Activated CD4-positive, alpha-beta memory T cell treated with anti-CD3 and anti-CD28 coated beads for 36 hours (primary cell): Measurements from ENCODE around the gene WHRN. TPM values are rescaled to one million over a fixed set of nuclear protein-coding genes. Genes with fewer than 3 reads are reported as not detected.

Experiments
- CTCF ChIA-PET: fragments of 350-600 bp; sonication (Branson Sonifier 250); formaldehyde crosslinking; loops from one replicate; lab custom pipeline; 2021; ENCODE audit warnings: antibody characterized with exemption, inconsistent platforms; lab: Charles Lee
- POLR2A ChIA-PET: fragments of 350-600 bp; sonication (Branson Sonifier 250); formaldehyde crosslinking; loops from one replicate; lab custom pipeline; 2021; ENCODE audit warnings: antibody characterized with exemption; lab: Charles Lee
- DNase-seq: peaks from one replicate; pipeline ENCODE4 v3.0.0-alpha.2; 2020
- H3K27ac Mint-ChIP-seq: one replicate; pipeline ENCODE4 v1.8.0; 2021; ENCODE audit warnings: mixed read lengths
- H3K27me3 Mint-ChIP-seq: one replicate; pipeline ENCODE4 v1.8.0; 2021; ENCODE audit warnings: mixed read lengths
- H3K36me3 Mint-ChIP-seq: one replicate; pipeline ENCODE4 v1.8.0; 2021; ENCODE audit warnings: mixed read lengths
- H3K4me1 Mint-ChIP-seq: one replicate; pipeline ENCODE4 v1.8.0; 2021; ENCODE audit warnings: low read depth, mixed read lengths
- H3K4me3 Mint-ChIP-seq: one replicate; pipeline ENCODE4 v1.8.0; 2021; ENCODE audit warnings: mild to moderate bottlenecking, mixed read lengths
- H3K9me3 Mint-ChIP-seq: one replicate; pipeline ENCODE4 v1.8.0; 2021; ENCODE audit warnings: mixed read lengths
- intact Hi-C: fragments of 100-400 bp; cut with micrococcal nuclease; formaldehyde crosslinking; loops from one replicate; pipeline ENCODE4 v1.15.1; 2023
- total RNA-seq, 2 experiments: library from RNA; stranded (reverse); gene quantifications; one replicate each; pipeline ENCODE4 v1.2.3, GENCODE V29; 2021

WHRN gene
- total RNA-seq, 2 experiments from 2014 or later = 2.8 to 4.4 TPM

- H3K27me3 Mint-ChIP-seq = no peaks in the 10 kb centered on the region
- H3K9me3 Mint-ChIP-seq = no peaks in the 10 kb centered on the region
- POLR2A ChIA-PET = no interaction called here
- no peak for DNase-seq
- peaks cover 33% of the 10 kb centered on the region for H3K4me1 Mint-ChIP-seq
- no peak overlapping the region for H3K4me3 Mint-ChIP-seq
- peak overlapping the region; percentile 70 for H3K27ac Mint-ChIP-seq
- CTCF ChIA-PET = no interaction called here
- H3K36me3 Mint-ChIP-seq = peaks cover 57% of the 10 kb centered on the region
- intact Hi-C loops = no loop called here
Observed at GRCh38 chr9:114357360-114357759, 147.9 kb downstream of the WHRN start.

GRCh38 chr9:114356792-114357191 is 148.5 kb downstream of the WHRN start:
- no peak overlapping the region for H3K4me3 Mint-ChIP-seq
- H3K36me3 Mint-ChIP-seq = peaks cover 56% of the 10 kb centered on the region
- H3K9me3 Mint-ChIP-seq = no peaks in the 10 kb centered on the region
- H3K27ac Mint-ChIP-seq = peak overlapping the region; percentile 39
- H3K27me3 Mint-ChIP-seq = no peaks in the 10 kb centered on the region
- no peak for DNase-seq
- intact Hi-C loops = no loop called here
- H3K4me1 Mint-ChIP-seq = peaks cover 37% of the 10 kb centered on the region
- ChIA-PET POLR2A (interaction anchor here (8.5 kb wide), 1 partner anchor 29 kb away, joined by 77 read pairs; the partner anchor contains the start of gene AKNA), CTCF (no interaction called here)

GRCh38 chr9:114355821-114356220 is 149.5 kb downstream of the WHRN start:
- Mint-ChIP-seq H3K9me3 (no peaks in the 10 kb centered on the region), H3K36me3 (peaks cover 51% of the 10 kb centered on the region), H3K4me3 (no peak overlapping the region), H3K27ac (no peak overlapping the region), H3K4me1 (peaks cover 35% of the 10 kb centered on the region), H3K27me3 (no peaks in the 10 kb centered on the region)
- no peak for DNase-seq
- ChIA-PET CTCF (no interaction called here), POLR2A (interaction anchor here (1.1 to 8.5 kb wide), 2 partner anchors 9 to 30 kb away, joined by 5 to 77 read pairs; partner anchors contain the start of gene AKNA)
- intact Hi-C loops = no loop called here

Other genes with a start within 250 kb of the WHRN start
- not detected for gene ORM1, start 182.4 kb downstream of the WHRN start, total RNA-seq
- gene ORM2, start 175.6 kb downstream of the WHRN start, total RNA-seq = not detected
- 100 to 1,000 TPM; 127 to 130 TPM for gene AKNA, start 117.5 kb downstream of the WHRN start, total RNA-seq
- 10 to 100 TPM; 32.1 to 38.9 TPM for gene ATP6V1G1, start 82.3 kb upstream of the WHRN start, total RNA-seq
- 10 to 100 TPM; 17.7 TPM for gene TMEM268, start 105.8 kb upstream of the WHRN start, total RNA-seq
- not detected for gene TEX53, start 152.3 kb upstream of the WHRN start, total RNA-seq
- gene TEX48, start 176.7 kb upstream of the WHRN start, total RNA-seq = 1 to 10 TPM in 1 of 2 experiments, under 1 TPM in 1; 0.57 to 1.2 TPM